K562 (cell line): ENCODE measurements around the gene SPTSSA. TPM values are rescaled to one million over a fixed set of nuclear protein-coding genes. Genes with fewer than 3 reads are reported as not detected.

Experiments
- ATAC-seq: fragments of 200-7000 bp; cut with Tn5 transposase; 3 replicates; pipeline ENCODE4 v1.9.1; 2020; ENCODE audit warnings: moderate library complexity
- BruUV-seq: library from RNA; stranded (reverse); fragments of 400-500 nt; replicated peaks from 2 replicates; lab custom pipeline; 2021; lab: Mats Ljungman, UMichigan
- CTCF ChIA-PET: fragments of 300-600 bp; formaldehyde crosslinking; extraction: SDS; loops from one replicate; lab custom pipeline; 2021; ENCODE audit warnings: low intra/inter-chr PET ratio; lab: Yijun Ruan, JAX
- POLR2A ChIA-PET: fragments of 300-600, 350-650 bp; sonication (Branson Sonifier 250); formaldehyde crosslinking; extraction: SDS; loops from one replicate; lab custom pipeline; 2021; ENCODE audit warnings: antibody characterized with exemption, inconsistent platforms; lab: Yijun Ruan, JAX
- DNase-seq, 4 experiments: peaks; one replicate each; pipeline versions ENCODE4 v3.0.0 to v3.0.0-alpha.2; 2011 to 2018; ENCODE audit warnings: low spot score in 3 of 4, mixed read lengths in 3 of 4; ENCODE audit errors: extremely low read depth in 1 of 4
- FAIRE-seq: peaks from 2 replicates; lab custom pipeline; 2011; peaks lifted over from hg19 to GRCh38; lab: Jason Lieb, UNC
- H2AFZ ChIP-seq: 2 replicates; pipeline ENCODE4 v1.6.0; 2011; ENCODE audit warnings: low read depth, low read length, control low read depth, inconsistent platforms
- H3K27ac ChIP-seq: fragments of 200-600 bp; 3 replicates; pipeline ENCODE4 v1.8.0; 2011; ENCODE audit warnings: low read depth, mild to moderate bottlenecking, control low read depth, inconsistent platforms, low read length, moderate library complexity, mixed read lengths; ENCODE audit errors: extremely low read depth
- H3K27me3 ChIP-seq, 2 experiments: fragments of 300-600 bp in 1 of 2; 2 replicates in 1 of 2; 3 replicates in 1 of 2; pipeline versions ENCODE4 v1.6.0 to v1.8.0; 2011; ENCODE audit warnings: inconsistent platforms in 2 of 2, low read length in 2 of 2, mild to moderate bottlenecking in 1 of 2, mixed read lengths in 1 of 2, moderate library complexity in 1 of 2; ENCODE audit not compliant: control insufficient read depth in 2 of 2, insufficient read depth in 2 of 2
- H3K36me3 ChIP-seq: fragments of 300-600 bp; 3 replicates; pipeline ENCODE4 v1.8.0; 2011; ENCODE audit warnings: mild to moderate bottlenecking, low read length, inconsistent platforms; ENCODE audit not compliant: control insufficient read depth, insufficient read depth
- H3K4me1 ChIP-seq, 2 experiments: fragments of 200-600 bp in 1 of 2; replicated peaks in 1 of 2; 2 replicates in 1 of 2; 3 replicates in 1 of 2; pipeline versions ENCODE4 v1.5.1 to v1.8.0; 2011; ENCODE audit warnings: inconsistent platforms in 2 of 2, low read length in 2 of 2, mild to moderate bottlenecking in 1 of 2, mixed read lengths in 1 of 2, moderate library complexity in 1 of 2; ENCODE audit not compliant: control insufficient read depth in 2 of 2, insufficient read depth in 2 of 2
- H3K4me2 ChIP-seq: 2 replicates; pipeline ENCODE4 v1.6.1; 2011; ENCODE audit warnings: low read length, control low read depth, inconsistent platforms, mixed read lengths; ENCODE audit not compliant: insufficient read depth
- H3K4me3 ChIP-seq: fragments of 200-600 bp; sonication (generic), shearing (Covaris generic); 2 replicates; pipeline ENCODE4 v1.5.1; 2016; ENCODE audit warnings: control low read depth, inconsistent platforms
- H3K79me2 ChIP-seq: fragments of 200-600 bp; 3 replicates; pipeline ENCODE4 v1.8.0; 2011; ENCODE audit warnings: low read length, inconsistent platforms; ENCODE audit not compliant: control insufficient read depth, insufficient read depth
- H3K9ac ChIP-seq, 2 experiments: 2 replicates each; pipeline versions ENCODE4 v1.6.0 to v1.6.1; 2011; ENCODE audit warnings: low read depth in 2 of 2, low read length in 2 of 2, control low read depth in 1 of 2, inconsistent platforms in 1 of 2, mild to moderate bottlenecking in 1 of 2, mixed read lengths in 1 of 2; ENCODE audit not compliant: insufficient read depth in 1 of 2
- H3K9me1 ChIP-seq: one replicate; pipeline ENCODE4 v1.6.0; 2011; ENCODE audit warnings: inconsistent platforms, mild to moderate bottlenecking, low read length, moderate library complexity; ENCODE audit not compliant: control insufficient read depth, insufficient read depth
- H3K9me3 ChIP-seq: replicated peaks from 2 replicates; pipeline ENCODE4 v1.5.1; 2011; ENCODE audit warnings: low read depth, low read length, inconsistent platforms; ENCODE audit not compliant: control insufficient read depth, insufficient read depth
- H4K20me1 ChIP-seq: replicated peaks from 2 replicates; pipeline ENCODE4 v1.6.1; 2011; ENCODE audit warnings: low read length, inconsistent platforms, mixed read lengths; ENCODE audit not compliant: control insufficient read depth, insufficient read depth
- CBX1 ChIP-seq: sonication (generic); IDR thresholded peaks from 2 replicates; pipeline ENCODE4 v1.6.1; 2016; ENCODE audit warnings: antibody characterized with exemption, low read depth, mild to moderate bottlenecking
- ZBTB26 ChIP-seq: fragments of 450-650 bp; formaldehyde crosslinking; IDR thresholded peaks from 2 replicates; pipeline ENCODE4 v1.4.0; 2022; ENCODE audit warnings: missing genetic modification characterization
- ZBTB7A ChIP-seq: IDR thresholded peaks from 2 replicates; pipeline ENCODE4 v1.6.1; 2011; ENCODE audit warnings: low read depth, mild to moderate bottlenecking, low read length, moderate library complexity, borderline replicate concordance; ENCODE audit not compliant: control insufficient read depth
- ZNF174 ChIP-seq: fragments of 250-450 bp; sonication (Bioruptor Pico); IDR thresholded peaks from 2 replicates; pipeline ENCODE4 v1.4.0; 2020; ENCODE audit warnings: mild to moderate bottlenecking
- in situ Hi-C: fragments of 300-500 bp; cut with MboI; formaldehyde crosslinking; loops from 4 replicates; pipeline ENCODE4 v1.15.0; 2018; ENCODE audit warnings: inconsistent platforms, mixed read lengths
- intact Hi-C: fragments of 100-400 bp; cut with micrococcal nuclease; formaldehyde crosslinking; loops from 2 replicates; pipeline ENCODE4 v1.14.2; 2022
- polyA plus RNA-seq, 8 experiments: library from polyadenylated mRNA; depleted of rRNA in 4 of 8; stranded (reverse) in 5 of 8; unstranded in 3 of 8; fragments of >200 nt; fragmentation: Nextera tagmentation in 2 of 8; fragmentation: Illumina TruSeq in 1 of 8; extraction: Ambion mirVana in 2 of 8; extraction: Trizol in 1 of 8; gene quantifications; 2 replicates each; pipeline versions ENCODE4 v1.2.1 to v1.2.3, GENCODE V29; 2011 to 2014; ENCODE audit warnings: inconsistent platforms in 1 of 8, missing spikeins in 1 of 8
- total RNA-seq, 7 experiments: library from RNA; depleted of rRNA in 6 of 7; stranded (reverse); fragments of >200 nt in 6 of 7; fragmentation: Illumina TruSeq in 2 of 7; extraction: Trizol in 2 of 7; gene quantifications; 2 replicates each; pipeline versions ENCODE4 v1.2.1 to v1.2.3, GENCODE V29; 2011 to 2021; ENCODE audit warnings: low replicate concordance in 1 of 7

Gene SPTSSA
- total and polyA plus RNA-seq, 9 of the 15 experiments (the other 6 are each of a cell fraction or from before 2014, with no cell fraction given): 6.8 to 35.7 (median 22.0) TPM

GRCh38 chr14:34450958-34451357 is 11.1 kb downstream of the SPTSSA start (continued):
- TF ChIP-seq ZBTB26 (CRISPR knock-in tag): no peak

GRCh38 chr14:34450542-34450915 is 11.5 kb downstream of the SPTSSA start:
- DNase-seq (no peak), FAIRE-seq (no peak), ATAC-seq (no peak)
- TF ChIP-seq ZBTB7A (no peak), CBX1 (no peak), ZNF174 (CRISPR knock-in tag) (no peak)
- H3K4me2 ChIP-seq: no peak overlapping the region
- intact Hi-C loops (no loop called here), in situ Hi-C loops (no loop called here)
- no peak overlapping the region for H2AFZ ChIP-seq
- H3K27me3 ChIP-seq: no peaks in the 10 kb centered on the region
- H3K9ac ChIP-seq: no peak overlapping the region
- H3K27ac ChIP-seq: no peak overlapping the region
- no peaks in the 10 kb centered on the region for H4K20me1 ChIP-seq
- H3K36me3 ChIP-seq: peaks cover 34% of the 10 kb centered on the region
- no peaks in the 10 kb centered on the region; a peak in 1 of 5 replicates for H3K4me1 ChIP-seq
- ChIA-PET CTCF (no interaction called here), POLR2A (interaction anchor here (1.7 to 2.7 kb wide), 2 partner anchors 10 to 12 kb away, joined by 4 to 16 read pairs; partner anchors contain the start of gene SPTSSA)
- H3K9me3 ChIP-seq: no peaks in the 10 kb centered on the region
- H3K9me1 ChIP-seq: no peaks in the 10 kb centered on the region
- no TSS peak for BruUV-seq
- no peak overlapping the region for H3K4me3 ChIP-seq
- H3K79me2 ChIP-seq: peaks cover 48% of the 10 kb centered on the region
